Astrocyte (in vitro differentiated cells and primary cell): ENCODE measurements around the gene SLC4A3. TPM values are rescaled to one million over a fixed set of nuclear protein-coding genes. Genes with fewer than 3 reads are reported as not detected.

ENCODE experiments used
- DNase-seq: peaks from one replicate; pipeline ENCODE4 v3.0.0-alpha.2; 2010; ENCODE audit warnings: low read depth
- FAIRE-seq: peaks from 2 replicates; lab custom pipeline; 2011; peaks lifted over from hg19 to GRCh38; lab: Jason Lieb, UNC
- H2AFZ ChIP-seq: 2 replicates; pipeline ENCODE4 v1.6.0; 2012; ENCODE audit warnings: low read depth, low read length, inconsistent platforms
- H3K27ac ChIP-seq: 2 replicates; pipeline ENCODE4 v1.5.1; 2011; ENCODE audit warnings: low read depth, low read length, inconsistent platforms
- H3K27me3 ChIP-seq: 2 replicates; pipeline ENCODE4 v1.6.0; 2011; ENCODE audit warnings: low read length, inconsistent platforms; ENCODE audit not compliant: insufficient read depth
- H3K36me3 ChIP-seq: 2 replicates; pipeline ENCODE4 v1.5.1; 2011; ENCODE audit warnings: low read length, inconsistent platforms; ENCODE audit not compliant: insufficient read depth
- H3K4me1 ChIP-seq: 2 replicates; pipeline ENCODE4 v1.5.1; 2011; ENCODE audit warnings: low read length, inconsistent platforms; ENCODE audit not compliant: insufficient read depth
- H3K4me2 ChIP-seq: 2 replicates; pipeline ENCODE4 v1.6.0; 2012; ENCODE audit warnings: low read length, inconsistent platforms
- H3K4me3 ChIP-seq: 2 replicates; pipeline ENCODE4 v1.5.1; 2011; ENCODE audit warnings: low read depth, mild to moderate bottlenecking, low read length, inconsistent platforms; ENCODE audit not compliant: insufficient read depth
- H3K79me2 ChIP-seq: 2 replicates; pipeline ENCODE4 v1.6.0; 2012; ENCODE audit warnings: mild to moderate bottlenecking, low read length, inconsistent platforms; ENCODE audit not compliant: insufficient read depth
- H3K9ac ChIP-seq: 2 replicates; pipeline ENCODE4 v1.6.0; 2012; ENCODE audit warnings: mild to moderate bottlenecking, low read length, inconsistent platforms
- H3K9me3 ChIP-seq: 2 replicates; pipeline ENCODE4 v1.5.1; 2012; ENCODE audit warnings: low read depth, mild to moderate bottlenecking, low read length, inconsistent platforms; ENCODE audit not compliant: insufficient read depth
- H4K20me1 ChIP-seq: 2 replicates; pipeline ENCODE4 v1.6.0; 2012; ENCODE audit warnings: low read length, inconsistent platforms; ENCODE audit not compliant: insufficient read depth
- H3K27ac Mint-ChIP-seq: one replicate; pipeline ENCODE4 v1.8.0; 2021; ENCODE audit warnings: mild to moderate bottlenecking, mixed read lengths; ENCODE audit not compliant: unreplicated experiment
- H3K27me3 Mint-ChIP-seq: one replicate; pipeline ENCODE4 v1.8.0; 2021; ENCODE audit warnings: low read depth, mixed read lengths; ENCODE audit not compliant: unreplicated experiment
- H3K36me3 Mint-ChIP-seq: one replicate; pipeline ENCODE4 v1.8.0; 2021; ENCODE audit warnings: low read depth, mixed read lengths; ENCODE audit not compliant: unreplicated experiment
- H3K4me1 Mint-ChIP-seq: one replicate; pipeline ENCODE4 v1.8.0; 2021; ENCODE audit warnings: low read depth, mixed read lengths; ENCODE audit not compliant: unreplicated experiment
- H3K4me3 Mint-ChIP-seq: one replicate; pipeline ENCODE4 v1.8.0; 2021; ENCODE audit warnings: mild to moderate bottlenecking, moderate library complexity, mixed read lengths; ENCODE audit not compliant: unreplicated experiment
- H3K9me3 Mint-ChIP-seq: one replicate; pipeline ENCODE4 v1.8.0; 2021; ENCODE audit warnings: mild to moderate bottlenecking, mixed read lengths; ENCODE audit not compliant: unreplicated experiment
- EZH2 ChIP-seq: IDR thresholded peaks from 2 replicates; pipeline ENCODE4 v1.6.1; 2012; ENCODE audit warnings: mild to moderate bottlenecking, low read length, inconsistent platforms; ENCODE audit not compliant: insufficient read depth
- total RNA-seq: library from RNA; stranded (reverse); gene quantifications from 2 replicates; pipeline ENCODE4 v1.2.1, GENCODE V29; 2021
- TF ChIP-seq, protein P1 (sequence below): IDR thresholded peaks from 2 replicates; pipeline ENCODE4 v1.5.1; 2011; ENCODE audit warnings: low read depth, mild to moderate bottlenecking, inconsistent platforms, low read length, moderate library complexity; ENCODE audit not compliant: insufficient read depth

Gene SLC4A3
- total RNA-seq, 1 donor from 2014 or later: 11.2 TPM

DNA sequence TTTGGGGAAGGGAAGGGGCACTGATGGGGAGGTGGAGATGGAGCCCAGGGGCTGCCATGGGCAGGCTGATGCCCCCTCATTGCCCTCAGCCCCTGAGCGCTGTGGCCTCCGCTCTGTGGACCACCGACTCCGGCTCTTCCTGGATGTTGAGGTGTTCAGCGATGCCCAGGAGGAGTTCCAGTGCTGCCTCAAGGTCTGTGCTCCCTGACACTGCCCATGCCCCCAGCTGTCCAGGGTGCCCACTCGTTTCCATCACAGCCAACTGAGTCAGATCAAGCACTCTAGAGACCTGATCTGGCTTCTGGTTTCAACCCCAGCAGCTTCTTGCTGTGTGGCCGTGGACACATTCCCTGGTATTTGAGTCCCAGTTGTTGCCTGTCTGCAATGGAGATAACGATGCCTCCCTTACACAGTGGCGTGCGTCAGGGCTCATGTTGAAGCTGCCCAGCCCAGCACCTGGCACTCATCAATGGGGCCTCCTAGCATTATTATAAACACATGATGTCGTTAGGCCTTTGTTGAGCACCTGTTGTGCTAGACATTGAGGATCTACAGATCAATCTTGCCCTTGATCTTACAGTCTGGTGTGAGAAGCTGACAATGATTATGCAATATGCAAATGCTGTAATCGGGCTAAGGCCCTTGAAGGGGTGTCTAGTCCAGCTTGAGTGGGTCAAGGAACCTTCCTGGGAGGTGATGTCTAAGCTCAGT lies 15.4 kb upstream of the SLC4A3 start:
- no peaks in the 10 kb centered on the region for H3K9me3 ChIP-seq

DNA sequence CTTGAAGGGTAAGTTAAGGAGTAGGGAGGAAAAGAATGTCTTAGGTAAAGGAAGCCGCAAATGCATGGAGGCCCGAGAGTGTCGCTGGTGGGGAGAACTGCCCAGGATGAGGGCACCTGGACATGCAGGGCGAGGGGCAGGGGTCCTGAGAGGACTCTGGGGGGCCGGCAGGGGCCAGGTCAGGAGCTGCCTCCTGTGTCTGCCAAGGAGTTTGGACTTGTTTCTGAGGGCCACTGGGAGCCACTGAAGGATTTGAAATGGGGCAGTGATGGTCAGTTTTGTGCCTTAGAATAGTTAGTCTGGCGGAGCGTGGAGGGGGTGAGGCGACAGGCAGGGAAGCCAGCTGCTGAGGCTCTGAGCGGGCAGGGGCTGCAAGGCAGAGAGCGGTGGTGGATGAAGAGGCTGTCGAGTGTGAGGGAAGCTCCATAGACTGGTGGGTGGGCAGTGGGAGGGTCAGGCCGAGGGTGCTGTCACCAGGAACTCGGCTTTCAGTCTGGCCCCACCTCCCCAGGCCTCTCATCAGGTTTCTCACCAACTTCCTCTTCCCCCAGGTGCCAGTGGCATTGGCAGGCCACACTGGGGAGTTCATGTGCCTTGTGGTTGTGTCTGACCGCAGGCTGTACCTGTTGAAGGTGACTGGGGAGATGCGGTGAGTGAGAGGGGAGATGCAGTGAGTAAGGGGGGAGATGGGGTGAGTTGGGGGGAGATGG lies 14.7 kb upstream of the SLC4A3 start:
- Histone ChIP-seq H3K9ac (no peak overlapping the region), H3K4me1 (no peaks in the 10 kb centered on the region), H3K4me3 (no peak overlapping the region), H3K79me2 (no peaks in the 10 kb centered on the region), H3K27ac (no peak overlapping the region), H3K4me2 (no peak overlapping the region), H3K36me3 (peaks cover 8% of the 10 kb centered on the region), H4K20me1 (no peaks in the 10 kb centered on the region), H2AFZ (no peak overlapping the region), H3K9me3 (no peaks in the 10 kb centered on the region), H3K27me3 (no peaks in the 10 kb centered on the region)
- Mint-ChIP-seq H3K36me3 (peaks cover 27% of the 10 kb centered on the region), H3K4me3 (no peak overlapping the region), H3K27me3 (no peaks in the 10 kb centered on the region), H3K9me3 (peaks cover 3% of the 10 kb centered on the region), H3K27ac (no peak overlapping the region), H3K4me1 (no peaks in the 10 kb centered on the region)
- DNase-seq: no peak
- TF ChIP-seq, protein P1, sequence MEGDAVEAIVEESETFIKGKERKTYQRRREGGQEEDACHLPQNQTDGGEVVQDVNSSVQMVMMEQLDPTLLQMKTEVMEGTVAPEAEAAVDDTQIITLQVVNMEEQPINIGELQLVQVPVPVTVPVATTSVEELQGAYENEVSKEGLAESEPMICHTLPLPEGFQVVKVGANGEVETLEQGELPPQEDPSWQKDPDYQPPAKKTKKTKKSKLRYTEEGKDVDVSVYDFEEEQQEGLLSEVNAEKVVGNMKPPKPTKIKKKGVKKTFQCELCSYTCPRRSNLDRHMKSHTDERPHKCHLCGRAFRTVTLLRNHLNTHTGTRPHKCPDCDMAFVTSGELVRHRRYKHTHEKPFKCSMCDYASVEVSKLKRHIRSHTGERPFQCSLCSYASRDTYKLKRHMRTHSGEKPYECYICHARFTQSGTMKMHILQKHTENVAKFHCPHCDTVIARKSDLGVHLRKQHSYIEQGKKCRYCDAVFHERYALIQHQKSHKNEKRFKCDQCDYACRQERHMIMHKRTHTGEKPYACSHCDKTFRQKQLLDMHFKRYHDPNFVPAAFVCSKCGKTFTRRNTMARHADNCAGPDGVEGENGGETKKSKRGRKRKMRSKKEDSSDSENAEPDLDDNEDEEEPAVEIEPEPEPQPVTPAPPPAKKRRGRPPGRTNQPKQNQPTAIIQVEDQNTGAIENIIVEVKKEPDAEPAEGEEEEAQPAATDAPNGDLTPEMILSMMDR: no peak
- no peak for TF ChIP-seq EZH2
- no peak for FAIRE-seq

More for the DNA sequence above, 15.4 kb upstream of the SLC4A3 start:
- H3K4me3 Mint-ChIP-seq: no peak overlapping the region
- no peak for TF ChIP-seq EZH2
- TF ChIP-seq, protein P1: no peak
- Histone ChIP-seq H3K4me1 (no peaks in the 10 kb centered on the region), H2AFZ (no peak overlapping the region), H3K27me3 (no peaks in the 10 kb centered on the region), H3K36me3 (peaks cover 8% of the 10 kb centered on the region), H4K20me1 (no peaks in the 10 kb centered on the region), H3K27ac (no peak overlapping the region), H3K79me2 (no peaks in the 10 kb centered on the region), H3K4me3 (no peak overlapping the region), H3K4me2 (no peak overlapping the region), H3K9ac (no peak overlapping the region)
- DNase-seq (no peak), FAIRE-seq (no peak)
- H3K27me3 Mint-ChIP-seq: no peaks in the 10 kb centered on the region
- no peaks in the 10 kb centered on the region for H3K4me1 Mint-ChIP-seq
- H3K36me3 Mint-ChIP-seq: peaks cover 29% of the 10 kb centered on the region
- H3K27ac Mint-ChIP-seq: no peak overlapping the region
- peaks cover 3% of the 10 kb centered on the region for H3K9me3 Mint-ChIP-seq
